ENCODE results near the gene DHRS7C. TPM values are rescaled to one million over a fixed set of nuclear protein-coding genes. Genes with fewer than 3 reads are reported as not detected.

DHRS7C gene
- total and polyA plus RNA-seq, 2 donors (not counting 1 experiment from before 2014, with no cell fraction given), result not detected

DNA sequence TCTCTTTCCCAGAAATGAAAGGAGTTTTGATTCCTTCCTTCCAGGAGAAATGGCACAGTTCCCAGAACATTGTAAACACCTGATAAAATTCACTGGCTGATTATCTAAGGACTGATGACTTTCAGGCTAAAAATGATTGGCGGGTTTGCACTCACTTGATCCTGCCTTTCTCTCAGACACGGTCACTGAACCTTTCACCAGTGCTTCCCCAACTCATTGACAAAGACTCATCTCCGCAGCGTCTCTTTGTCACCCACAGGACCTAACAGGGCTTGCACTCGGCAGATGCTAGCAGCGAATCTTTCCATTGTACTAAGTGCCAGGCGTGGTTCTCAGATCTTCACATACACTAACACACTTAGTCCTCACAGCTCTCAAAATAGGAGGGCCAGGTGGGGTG lies 7.3 kb upstream of the DHRS7C start:
- DNase-seq, result no peak
- Histone ChIP-seq H3K27me3 (replicated peaks in 1 of 4; ENCODE audit: control extremely low read depth in 1 of 4, control insufficient read depth in 3 of 4, insufficient read depth in 4 of 4, low read length in 3 of 4) (peaks cover 0 to 6% (median 0%) of the 10 kb centered on the region in 4 experiments), H3K9me3 (ENCODE audit: control extremely low read depth in 1 of 3, control insufficient read depth in 2 of 3, insufficient read depth in 1 of 3, low read length in 2 of 3) (peaks cover 0 to 7% (median 0%) of the 10 kb centered on the region in 3 donors), H3K27ac (ENCODE audit: low read length in 2 of 2) (no peak overlapping the region), H3K4me1 (ENCODE audit: control insufficient read depth in 2 of 2, insufficient read depth in 2 of 2, low read length in 2 of 2) (no peaks in the 10 kb centered on the region), H3K9ac (ENCODE audit: low read length) (no peak overlapping the region), H3K4me3 (ENCODE audit: control extremely low read depth in 1 of 5, extremely low read depth in 1 of 5, insufficient read depth in 1 of 5, low read depth in 2 of 5, low read length in 4 of 5) (no peak overlapping the region), H3K36me3 (replicated peaks in 1 of 2; ENCODE audit: control extremely low read depth in 1 of 2, control insufficient read depth in 1 of 2, extremely low read depth in 1 of 2, insufficient read depth in 2 of 2, low read length in 1 of 2) (no peaks in the 10 kb centered on the region), H2AFZ (ENCODE audit: insufficient read depth, low read depth, low read length, poor library complexity, severe bottlenecking) (no peak overlapping the region), H3K4me2 (replicated peaks; ENCODE audit: low read depth, low read length, poor library complexity, severe bottlenecking) (no peak overlapping the region), H4K20me1 (ENCODE audit: control insufficient read depth, insufficient read depth, low read length, poor library complexity, severe bottlenecking) (no peaks in the 10 kb centered on the region), H3K79me2 (ENCODE audit: control insufficient read depth, insufficient read depth, low read length) (no peaks in the 10 kb centered on the region)
- intact Hi-C loops (cut with micrococcal nuclease), result no loop called here
- no peak for TF ChIP-seq EZH2 (IDR thresholded peaks at IDR 0.05; ENCODE audit: borderline replicate concordance, insufficient read depth, low read depth, low read length, poor library complexity, severe bottlenecking)
- TF ChIP-seq, protein P1, sequence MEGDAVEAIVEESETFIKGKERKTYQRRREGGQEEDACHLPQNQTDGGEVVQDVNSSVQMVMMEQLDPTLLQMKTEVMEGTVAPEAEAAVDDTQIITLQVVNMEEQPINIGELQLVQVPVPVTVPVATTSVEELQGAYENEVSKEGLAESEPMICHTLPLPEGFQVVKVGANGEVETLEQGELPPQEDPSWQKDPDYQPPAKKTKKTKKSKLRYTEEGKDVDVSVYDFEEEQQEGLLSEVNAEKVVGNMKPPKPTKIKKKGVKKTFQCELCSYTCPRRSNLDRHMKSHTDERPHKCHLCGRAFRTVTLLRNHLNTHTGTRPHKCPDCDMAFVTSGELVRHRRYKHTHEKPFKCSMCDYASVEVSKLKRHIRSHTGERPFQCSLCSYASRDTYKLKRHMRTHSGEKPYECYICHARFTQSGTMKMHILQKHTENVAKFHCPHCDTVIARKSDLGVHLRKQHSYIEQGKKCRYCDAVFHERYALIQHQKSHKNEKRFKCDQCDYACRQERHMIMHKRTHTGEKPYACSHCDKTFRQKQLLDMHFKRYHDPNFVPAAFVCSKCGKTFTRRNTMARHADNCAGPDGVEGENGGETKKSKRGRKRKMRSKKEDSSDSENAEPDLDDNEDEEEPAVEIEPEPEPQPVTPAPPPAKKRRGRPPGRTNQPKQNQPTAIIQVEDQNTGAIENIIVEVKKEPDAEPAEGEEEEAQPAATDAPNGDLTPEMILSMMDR (IDR thresholded peaks at IDR 0.05), result no peak
- WGBS (ENCODE audit: insufficient coverage), result 85% methylated on average over 7 of the region's 7 CpGs
- Mint-ChIP-seq H3K27me3 (peaks cover 23% of the 10 kb centered on the region), H3K9me3 (ENCODE audit: insufficient read depth) (no peaks in the 10 kb centered on the region), H3K4me3 (no peak overlapping the region), H3K27ac (no peak overlapping the region), H3K4me1 (no peaks in the 10 kb centered on the region)
- POLR2A ChIA-PET, result no interaction called here
- CTCF ChIA-PET, result no interaction called here
- ATAC-seq (ENCODE audit: low read depth), result no peak

DNA sequence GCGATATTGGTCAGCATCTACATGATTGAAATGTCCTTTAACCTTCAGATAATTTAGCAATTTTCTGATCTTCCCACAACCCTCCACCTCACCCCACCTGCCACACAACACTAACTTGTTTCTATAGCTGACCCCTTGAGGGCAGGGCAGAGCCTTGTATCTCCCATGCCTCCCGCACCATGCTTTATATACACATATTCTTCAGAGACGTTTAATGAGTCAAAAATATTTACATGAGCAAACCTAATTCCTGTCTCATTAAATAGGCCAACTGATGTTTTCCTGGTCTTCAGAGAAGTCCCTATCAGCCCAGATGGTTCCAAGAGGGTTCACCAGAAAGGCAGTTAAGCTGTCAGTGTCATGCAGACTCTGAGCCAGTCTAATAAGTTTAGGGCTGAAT lies 6.6 kb upstream of the DHRS7C start:
- ChIA-PET CTCF (no interaction called here), POLR2A (no interaction called here)
- Histone ChIP-seq H3K27ac (ENCODE audit: low read length in 2 of 2) (no peak overlapping the region), H3K36me3 (replicated peaks in 1 of 2; ENCODE audit: control extremely low read depth in 1 of 2, control insufficient read depth in 1 of 2, extremely low read depth in 1 of 2, insufficient read depth in 2 of 2, low read length in 1 of 2) (no peaks in the 10 kb centered on the region), H4K20me1 (ENCODE audit: control insufficient read depth, insufficient read depth, low read length, poor library complexity, severe bottlenecking) (no peaks in the 10 kb centered on the region), H3K27me3 (replicated peaks in 1 of 4; ENCODE audit: control extremely low read depth in 1 of 4, control insufficient read depth in 3 of 4, insufficient read depth in 4 of 4, low read length in 3 of 4) (peaks cover 0 to 6% (median 0%) of the 10 kb centered on the region in 4 experiments), H3K4me1 (ENCODE audit: control insufficient read depth in 2 of 2, insufficient read depth in 2 of 2, low read length in 2 of 2) (no peaks in the 10 kb centered on the region), H3K9ac (ENCODE audit: low read length) (no peak overlapping the region), H2AFZ (ENCODE audit: insufficient read depth, low read depth, low read length, poor library complexity, severe bottlenecking) (no peak overlapping the region), H3K79me2 (ENCODE audit: control insufficient read depth, insufficient read depth, low read length) (no peaks in the 10 kb centered on the region), H3K9me3 (ENCODE audit: control extremely low read depth in 1 of 3, control insufficient read depth in 2 of 3, insufficient read depth in 1 of 3, low read length in 2 of 3) (peaks cover 0 to 4% (median 0%) of the 10 kb centered on the region in 3 donors), H3K4me3 (ENCODE audit: control extremely low read depth in 1 of 5, extremely low read depth in 1 of 5, insufficient read depth in 1 of 5, low read depth in 2 of 5, low read length in 4 of 5) (no peak overlapping the region), H3K4me2 (replicated peaks; ENCODE audit: low read depth, low read length, poor library complexity, severe bottlenecking) (no peak overlapping the region)
- intact Hi-C loops (cut with micrococcal nuclease), result no loop called here
- H3K27me3 Mint-ChIP-seq, result peaks cover 23% of the 10 kb centered on the region
- H3K4me1 Mint-ChIP-seq, result no peaks in the 10 kb centered on the region
- ATAC-seq (ENCODE audit: low read depth) (no peak), DNase-seq (no peak)
- H3K27ac Mint-ChIP-seq, result no peak overlapping the region
- no peaks in the 10 kb centered on the region for H3K9me3 Mint-ChIP-seq (ENCODE audit: insufficient read depth)
- TF ChIP-seq, protein P1 (IDR thresholded peaks at IDR 0.05), result no peak
- TF ChIP-seq EZH2 (IDR thresholded peaks at IDR 0.05; ENCODE audit: borderline replicate concordance, insufficient read depth, low read depth, low read length, poor library complexity, severe bottlenecking), result no peak
- no peak overlapping the region for H3K4me3 Mint-ChIP-seq
- 83% methylated on average over 3 of the region's 3 CpGs for WGBS (ENCODE audit: insufficient coverage)
